AG04450 (cell line): Measurements from ENCODE around the gene SKIDA1. TPM values are rescaled to one million over a fixed set of nuclear protein-coding genes. Genes with fewer than 3 reads are reported as not detected.

Experiments used
- CTCF ChIA-PET: fragments of 300-600, 350-600 bp; formaldehyde crosslinking; extraction: SDS; loops from one replicate; lab custom pipeline; 2022; ENCODE audit warnings: antibody characterized with exemption, inconsistent platforms; lab: Charles Lee
- POLR2A ChIA-PET: fragments of 350-600 bp; formaldehyde crosslinking; extraction: SDS; loops from one replicate; lab custom pipeline; 2021; ENCODE audit warnings: antibody characterized with exemption, inconsistent platforms; lab: Yijun Ruan, JAX
- DNase-seq: peaks from one replicate; pipeline ENCODE4 v3.0.0-alpha.2; 2011; ENCODE audit warnings: low read depth, low spot score
- H3K27ac ChIP-seq: one replicate; pipeline ENCODE4 v1.5.1; 2012; ENCODE audit warnings: low read depth, low read length, control low read depth
- H3K27me3 ChIP-seq: one replicate; pipeline ENCODE4 v1.6.0; 2012; ENCODE audit warnings: low read length; ENCODE audit not compliant: control insufficient read depth, insufficient read depth
- H3K4me3 ChIP-seq: 2 replicates; pipeline ENCODE4 v1.5.1; 2011; ENCODE audit warnings: mild to moderate bottlenecking, low read depth, low read length, control low read depth
- H3K9me3 ChIP-seq: 2 replicates; pipeline ENCODE4 v1.5.1; 2012; ENCODE audit warnings: low read length; ENCODE audit not compliant: control insufficient read depth, insufficient read depth
- CTCF ChIP-seq: IDR thresholded peaks from 2 replicates; pipeline ENCODE4 v1.5.1; 2011; ENCODE audit warnings: low read depth, low read length, control low read depth, inconsistent platforms
- polyA plus RNA-seq: library from polyadenylated mRNA; depleted of rRNA; stranded (reverse); fragments of >200 nt; gene quantifications from 2 replicates; pipeline ENCODE4 v1.2.3, GENCODE V29; 2011

Gene SKIDA1
- polyA plus RNA-seq, 1 experiment: 0.62 TPM

DNA sequence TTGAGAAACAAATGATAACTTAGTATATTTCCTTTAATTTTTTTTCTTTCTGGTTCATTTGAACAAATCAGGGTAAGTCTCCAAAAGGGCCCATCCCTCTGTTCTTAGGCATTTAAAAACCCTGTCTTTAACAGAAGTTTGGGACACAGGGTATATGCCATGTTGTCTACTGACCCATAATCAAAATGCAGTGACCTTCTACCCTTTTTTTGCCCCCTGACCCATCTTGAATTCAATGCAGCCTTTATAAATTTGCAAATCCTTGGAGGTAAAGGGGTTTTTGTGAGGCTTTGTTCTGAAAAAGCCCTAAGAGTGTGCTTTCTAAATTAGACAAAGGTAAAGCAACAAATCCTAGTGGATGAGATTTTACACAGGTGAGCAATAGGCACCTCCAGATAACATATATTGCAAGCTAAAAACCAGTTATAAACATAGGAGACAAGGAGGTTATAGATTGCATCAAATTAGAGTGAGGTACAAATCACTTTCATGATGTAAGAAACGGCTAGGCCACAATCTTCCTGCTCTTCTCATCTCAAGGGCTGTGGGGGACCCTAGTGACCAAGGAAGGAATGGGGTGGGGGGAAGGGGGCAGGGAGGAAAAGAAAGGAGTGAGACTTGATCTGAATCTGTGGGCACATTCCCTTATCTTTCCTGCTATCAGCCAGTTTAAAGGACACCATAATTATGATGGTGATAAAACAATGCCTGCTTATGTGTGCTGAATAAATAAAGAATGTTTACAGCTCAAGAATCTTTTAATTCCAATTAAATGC lies 2.7 kb downstream of the SKIDA1 start:
- no peaks in the 10 kb centered on the region for H3K27me3 ChIP-seq
- H3K9me3 ChIP-seq: no peaks in the 10 kb centered on the region
- TF ChIP-seq CTCF: no peak
- DNase-seq: no peak
- ChIA-PET CTCF (interaction anchor here (1.3 to 3.3 kb wide), 3 partner anchors 27 to 244 kb away, joined by 3 to 15 read pairs (median 10); no protein-coding TSS in a partner anchor), POLR2A (interaction anchor here (0.6 kb wide), 1 partner anchor 83 kb away, joined by 3 read pairs; no protein-coding TSS in a partner anchor)
- no peak overlapping the region for H3K27ac ChIP-seq
- no peak overlapping the region for H3K4me3 ChIP-seq

GRCh38 chr10:21521751-21522533 lies 3.5 kb downstream of the SKIDA1 start:
- Histone ChIP-seq H3K4me3 (no peak overlapping the region), H3K27me3 (no peaks in the 10 kb centered on the region), H3K27ac (no peak overlapping the region), H3K9me3 (no peaks in the 10 kb centered on the region)
- no peak for TF ChIP-seq CTCF
- ChIA-PET CTCF (interaction anchor here (2.2 to 3.3 kb wide), 3 partner anchors 26 to 243 kb away, joined by 10 to 15 read pairs (median 10); no protein-coding TSS in a partner anchor), POLR2A (no interaction called here)
- DNase-seq: no peak

DNA sequence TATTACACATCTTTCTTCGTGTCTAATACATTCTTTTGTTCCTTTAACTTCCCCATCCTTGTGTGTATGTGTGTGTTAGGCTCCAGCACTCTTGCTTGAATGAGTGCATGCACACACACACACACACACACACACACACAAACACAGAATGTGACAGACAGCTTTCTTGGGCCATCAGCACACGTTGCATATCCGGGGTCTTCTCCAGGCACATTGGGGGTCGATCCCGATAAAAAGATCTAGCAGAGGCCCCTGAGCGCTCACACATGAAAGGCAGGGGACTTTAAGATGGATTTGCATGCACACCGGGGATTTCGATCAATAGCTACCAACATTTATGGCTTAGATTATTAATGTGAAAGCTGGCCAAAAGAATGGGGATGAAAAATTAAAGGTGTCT lies 4.5 kb downstream of the SKIDA1 start:
- ChIA-PET POLR2A (no interaction called here), CTCF (interaction anchor here (0.5 to 3.3 kb wide), 6 partner anchors 25 to 1469 kb away, joined by 3 to 15 read pairs (median 5); no protein-coding TSS in a partner anchor)
- H3K27me3 ChIP-seq: no peaks in the 10 kb centered on the region
- no peak for DNase-seq
- no peak overlapping the region for H3K4me3 ChIP-seq
- H3K27ac ChIP-seq: no peak overlapping the region
- TF ChIP-seq CTCF: no peak
- H3K9me3 ChIP-seq: no peaks in the 10 kb centered on the region; the same call in 1 of the 2 replicates

- Histone ChIP-seq H3K9me3 (no peaks in the 10 kb centered on the region; the same call in 1 of the 2 replicates), H3K27me3 (no peaks in the 10 kb centered on the region), H3K4me3 (no peak overlapping the region), H3K27ac (no peak overlapping the region)
- no peak for DNase-seq
- POLR2A ChIA-PET: no interaction called here
- TF ChIP-seq CTCF: no peak
- CTCF ChIA-PET: interaction anchor here (0.6 to 3.3 kb wide), 6 partner anchors 16 to 1469 kb away, joined by 3 to 15 read pairs (median 5); no protein-coding TSS in a partner anchor
Measured at GRCh38 chr10:21520509-21520908, 5.0 kb downstream of the SKIDA1 start.
